IMR-90 (cell line): Measurements from ENCODE around the gene ITSN2.

Source experiments
- BHLHE40 ChIP-seq: fragments of 150-350 bp; IDR thresholded peaks from 2 replicates; pipeline ENCODE4 v1.6.1; 2016; ENCODE audit warnings: mild to moderate bottlenecking, low read depth, low read length
- ELK1 ChIP-seq: fragments of 150-350 bp; IDR thresholded peaks from 2 replicates; pipeline ENCODE4 v1.6.1; 2016; ENCODE audit warnings: low read depth, mild to moderate bottlenecking, low read length, moderate library complexity, borderline replicate concordance
- POLR2A ChIP-seq: IDR thresholded peaks from 2 replicates; pipeline ENCODE4 v1.6.1; 2012; ENCODE audit warnings: mild to moderate bottlenecking, low read depth, low read length
- RAD21 ChIP-seq: IDR thresholded peaks from 2 replicates; pipeline ENCODE4 v1.6.1; 2012; ENCODE audit warnings: low read length, improper control_type of control experiment
- USF2 ChIP-seq: fragments of 150-350 bp; IDR thresholded peaks from 2 replicates; pipeline ENCODE4 v1.6.1; 2017; ENCODE audit warnings: mild to moderate bottlenecking, antibody characterized with exemption, low read length, low read depth
- TF ChIP-seq, protein P1 (sequence below): conservative IDR thresholded peaks from 2 replicates; pipeline ENCODE4 v1.5.1; 2012; ENCODE audit warnings: mild to moderate bottlenecking, low read depth, low read length, improper control_type of control experiment

DNA sequence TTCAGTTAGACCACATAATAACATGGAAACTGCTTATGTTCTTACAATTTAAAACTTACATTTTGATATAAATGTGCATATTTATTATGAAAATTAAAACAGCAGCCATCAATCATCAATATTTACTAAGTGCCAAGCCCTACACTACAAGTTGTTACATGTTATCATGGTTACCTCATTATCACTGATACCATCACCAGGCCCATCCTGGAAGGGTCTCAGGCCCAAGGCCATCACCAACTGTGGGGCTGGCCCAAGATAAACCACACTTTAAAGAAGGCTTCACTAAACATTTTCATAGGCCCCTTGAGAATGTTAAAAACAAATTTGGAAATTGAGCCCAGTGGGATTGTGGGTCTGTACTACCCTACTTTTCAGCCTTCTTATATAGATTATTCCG lies 6.4 kb downstream of the ITSN2 start:
- TF ChIP-seq BHLHE40 (no peak), POLR2A (no peak), USF2 (no peak), RAD21 (no peak), ELK1 (no peak)
- TF ChIP-seq, protein P1, sequence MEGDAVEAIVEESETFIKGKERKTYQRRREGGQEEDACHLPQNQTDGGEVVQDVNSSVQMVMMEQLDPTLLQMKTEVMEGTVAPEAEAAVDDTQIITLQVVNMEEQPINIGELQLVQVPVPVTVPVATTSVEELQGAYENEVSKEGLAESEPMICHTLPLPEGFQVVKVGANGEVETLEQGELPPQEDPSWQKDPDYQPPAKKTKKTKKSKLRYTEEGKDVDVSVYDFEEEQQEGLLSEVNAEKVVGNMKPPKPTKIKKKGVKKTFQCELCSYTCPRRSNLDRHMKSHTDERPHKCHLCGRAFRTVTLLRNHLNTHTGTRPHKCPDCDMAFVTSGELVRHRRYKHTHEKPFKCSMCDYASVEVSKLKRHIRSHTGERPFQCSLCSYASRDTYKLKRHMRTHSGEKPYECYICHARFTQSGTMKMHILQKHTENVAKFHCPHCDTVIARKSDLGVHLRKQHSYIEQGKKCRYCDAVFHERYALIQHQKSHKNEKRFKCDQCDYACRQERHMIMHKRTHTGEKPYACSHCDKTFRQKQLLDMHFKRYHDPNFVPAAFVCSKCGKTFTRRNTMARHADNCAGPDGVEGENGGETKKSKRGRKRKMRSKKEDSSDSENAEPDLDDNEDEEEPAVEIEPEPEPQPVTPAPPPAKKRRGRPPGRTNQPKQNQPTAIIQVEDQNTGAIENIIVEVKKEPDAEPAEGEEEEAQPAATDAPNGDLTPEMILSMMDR: no peak
